H1 (cell line): ENCODE measurements around the gene FNIP2. TPM values are rescaled to one million over a fixed set of nuclear protein-coding genes. Genes with fewer than 3 reads are reported as not detected.

Experiments used
- CTCF ChIA-PET: fragments of 300-600 bp; sonication (Branson Sonifier 250); formaldehyde crosslinking; loops from one replicate; lab custom pipeline; 2021; ENCODE audit not compliant: partially characterized antibody; lab: Charles Lee
- POLR2A ChIA-PET: fragments of 300-600 bp; sonication (Branson Sonifier 250); formaldehyde crosslinking; loops from one replicate; lab custom pipeline; 2021; ENCODE audit warnings: inconsistent platforms; ENCODE audit not compliant: partially characterized antibody; lab: Charles Lee
- DNase-seq, 2 experiments: peaks; one replicate each; pipeline versions ENCODE4 v3.0.0 to v3.0.0-alpha.2; 2010 to 2022; ENCODE audit warnings: low spot score in 2 of 2, low read depth in 1 of 2, mixed read lengths in 1 of 2
- FAIRE-seq: peaks from 2 replicates; lab custom pipeline; 2011; peaks lifted over from hg19 to GRCh38; lab: Jason Lieb, UNC
- H2AFZ ChIP-seq: 2 replicates; pipeline ENCODE4 v1.8.1; 2012; ENCODE audit warnings: low read length, inconsistent platforms
- H2AK5ac ChIP-seq: 2 replicates; pipeline ENCODE4 v1.6.1; 2013; ENCODE audit warnings: low read depth, low read length
- H2BK120ac ChIP-seq: replicated peaks from 2 replicates; pipeline ENCODE3; 2013; ENCODE audit warnings: low read depth, low read length, inconsistent platforms
- H2BK12ac ChIP-seq: 2 replicates; pipeline ENCODE4 v1.6.1; 2013; ENCODE audit warnings: low read depth, low read length
- H2BK15ac ChIP-seq: 2 replicates; pipeline ENCODE4 v1.6.1; 2013; ENCODE audit warnings: low read length
- H2BK20ac ChIP-seq: 2 replicates; pipeline ENCODE4 v1.6.1; 2013; ENCODE audit warnings: low read length
- H2BK5ac ChIP-seq: 2 replicates; pipeline ENCODE4 v1.6.1; 2013; ENCODE audit warnings: low read depth, low read length
- H3K14ac ChIP-seq: 2 replicates; pipeline ENCODE4 v1.6.1; 2013; ENCODE audit warnings: inconsistent platforms; ENCODE audit not compliant: insufficient read length
- H3K18ac ChIP-seq: 2 replicates; pipeline ENCODE4 v1.6.1; 2013; ENCODE audit warnings: low read length; ENCODE audit errors: extremely low read depth
- H3K23ac ChIP-seq: 2 replicates; pipeline ENCODE4 v1.6.1; 2013; ENCODE audit warnings: inconsistent platforms; ENCODE audit not compliant: insufficient read length
- H3K23me2 ChIP-seq: 2 replicates; pipeline ENCODE4 v1.6.1; 2013; ENCODE audit warnings: low read depth, low read length
- H3K27ac ChIP-seq: 2 replicates; pipeline ENCODE4 v1.6.1; 2011; ENCODE audit warnings: low read depth, low read length, inconsistent platforms
- H3K27me3 ChIP-seq, 4 experiments: replicated peaks in 1 of 4; 1 replicate in 1 of 4; 2 replicates in 3 of 4; pipeline versions ENCODE4 v1.6.1 to v1.8.1; 2011 to 2013; ENCODE audit warnings: low read length in 3 of 4, mild to moderate bottlenecking in 3 of 4, inconsistent platforms in 2 of 4, mixed read lengths in 2 of 4, moderate library complexity in 1 of 4; ENCODE audit not compliant: control insufficient read depth in 3 of 4, insufficient read depth in 3 of 4; ENCODE audit errors: extremely low read depth in 1 of 4
- H3K36me3 ChIP-seq, 4 experiments: 2 replicates each; pipeline versions ENCODE4 v1.6.1 to v1.8.1; 2011 to 2013; ENCODE audit warnings: mild to moderate bottlenecking in 4 of 4, low read length in 3 of 4, moderate library complexity in 2 of 4, control low read depth in 1 of 4, inconsistent platforms in 1 of 4; ENCODE audit not compliant: insufficient read depth in 4 of 4, control insufficient read depth in 2 of 4
- H3K4ac ChIP-seq: replicated peaks from 2 replicates; pipeline ENCODE3; 2013; ENCODE audit warnings: low read length, low read depth, mixed read lengths, inconsistent platforms; ENCODE audit not compliant: insufficient read length
- H3K4me1 ChIP-seq, 4 experiments: replicated peaks in 1 of 4; 1 replicate in 1 of 4; 2 replicates in 3 of 4; pipeline versions ENCODE4 v1.6.1 to v1.8.1; 2011 to 2013; ENCODE audit warnings: low read length in 3 of 4, inconsistent platforms in 2 of 4, mixed read lengths in 1 of 4; ENCODE audit not compliant: insufficient read depth in 4 of 4, control insufficient read depth in 3 of 4
- H3K4me2 ChIP-seq, 2 experiments: 2 replicates each; pipeline versions ENCODE4 v1.6.1 to v1.8.1; 2011 to 2013; ENCODE audit warnings: low read depth in 2 of 2, low read length in 2 of 2, control low read depth in 1 of 2, inconsistent platforms in 1 of 2, mild to moderate bottlenecking in 1 of 2; ENCODE audit not compliant: insufficient read depth in 1 of 2
- H3K4me3 ChIP-seq, 4 experiments: fragments of 200-600, 300-600 bp in 1 of 4; sonication (generic), shearing (Covaris generic), sonication (Bioruptor Twin) in 1 of 4; 2 replicates each; pipeline versions ENCODE4 v1.5.1 to v1.8.1; 2011 to 2016; ENCODE audit warnings: low read length in 4 of 4, low read depth in 3 of 4, control low read depth in 2 of 4, inconsistent platforms in 2 of 4, mild to moderate bottlenecking in 2 of 4, mixed read lengths in 1 of 4, moderate library complexity in 1 of 4; ENCODE audit not compliant: insufficient read depth in 2 of 4; ENCODE audit errors: extremely low read depth in 1 of 4
- H3K56ac ChIP-seq: replicated peaks from 2 replicates; pipeline ENCODE3; 2013; ENCODE audit warnings: low read depth, mild to moderate bottlenecking, mixed read lengths, low read length, inconsistent platforms; ENCODE audit not compliant: insufficient read length
- H3K79me1 ChIP-seq: 2 replicates; pipeline ENCODE4 v1.6.1; 2013; ENCODE audit warnings: low read depth, low read length, control low read depth
- H3K79me2 ChIP-seq, 2 experiments: 2 replicates each; pipeline versions ENCODE4 v1.6.1 to v1.8.1; 2012 to 2013; ENCODE audit warnings: low read length in 2 of 2, mild to moderate bottlenecking in 2 of 2, inconsistent platforms in 1 of 2; ENCODE audit not compliant: insufficient read depth in 2 of 2, control insufficient read depth in 1 of 2
- H3K9ac ChIP-seq, 4 experiments: replicated peaks in 1 of 4; 1 replicate in 1 of 4; 2 replicates in 3 of 4; pipeline versions ENCODE4 v1.6.1 to v1.8.1; 2011 to 2013; ENCODE audit warnings: low read depth in 3 of 4, low read length in 3 of 4, control low read depth in 2 of 4, mild to moderate bottlenecking in 2 of 4, moderate library complexity in 2 of 4, inconsistent platforms in 1 of 4; ENCODE audit errors: extremely low read depth in 1 of 4
- H3K9me3 ChIP-seq, 2 experiments: 2 replicates each; pipeline versions ENCODE4 v1.6.1 to v1.8.1; 2012 to 2013; ENCODE audit warnings: mild to moderate bottlenecking in 2 of 2, moderate library complexity in 2 of 2, control low read depth in 1 of 2, inconsistent platforms in 1 of 2, low read depth in 1 of 2, low read length in 1 of 2, mixed read lengths in 1 of 2; ENCODE audit not compliant: insufficient read depth in 2 of 2
- H4K20me1 ChIP-seq, 2 experiments: replicated peaks in 1 of 2; 2 replicates each; pipeline versions ENCODE3 to v1.8.1; 2011 to 2013; ENCODE audit warnings: inconsistent platforms in 2 of 2, low read length in 2 of 2, mild to moderate bottlenecking in 1 of 2; ENCODE audit not compliant: insufficient read depth in 2 of 2, control insufficient read depth in 1 of 2
- H4K5ac ChIP-seq: 2 replicates; pipeline ENCODE4 v1.6.1; 2013; ENCODE audit warnings: low read length, low read depth, mixed read lengths, inconsistent platforms; ENCODE audit not compliant: insufficient read length
- H4K8ac ChIP-seq: 2 replicates; pipeline ENCODE4 v1.8.0; 2013; ENCODE audit warnings: mild to moderate bottlenecking, moderate library complexity, low read length, inconsistent platforms; ENCODE audit not compliant: insufficient read depth; ENCODE audit errors: extremely low read depth
- H4K91ac ChIP-seq: replicated peaks from 2 replicates; pipeline ENCODE3; 2013; ENCODE audit warnings: low read length, mixed read lengths, inconsistent platforms; ENCODE audit not compliant: insufficient read length
- GABPA ChIP-seq: IDR thresholded peaks from 2 replicates; pipeline ENCODE4 v1.6.1; 2011; ENCODE audit warnings: mild to moderate bottlenecking, low read length, moderate library complexity, borderline replicate concordance; ENCODE audit not compliant: insufficient read depth
- KDM1A ChIP-seq: fragments of 200-600, 300-600 bp; sonication (generic); IDR thresholded peaks from 2 replicates; pipeline ENCODE4 v1.7.1; 2016; ENCODE audit warnings: mild to moderate bottlenecking, low read length, borderline replicate concordance
- SIX5 ChIP-seq: IDR thresholded peaks from 2 replicates; pipeline ENCODE4 v1.6.1; 2011; ENCODE audit warnings: mild to moderate bottlenecking, low read depth, low read length
- WGBS, 2 experiments: shearing (Covaris generic) in 1 of 2; methylation state at CpG; one replicate each; pipeline versions ENCODE4 v1.1.6 to v1.1.7; 2013 to 2015; ENCODE audit warnings: low lambda C conversion rate in 2 of 2, mixed read lengths in 2 of 2, inconsistent platforms in 1 of 2, low coverage in 1 of 2, missing lambda C conversion rate in 1 of 2; ENCODE audit not compliant: insufficient replicate concordance in 2 of 2, insufficient coverage in 1 of 2, insufficient read length in 1 of 2; ENCODE audit errors: extremely low coverage in 1 of 2, missing lambda C conversion rate in 1 of 2; 5-methylcytosine and 5-hydroxymethylcytosine counted together
- polyA plus RNA-seq, 7 experiments: library from polyadenylated mRNA; depleted of rRNA in 3 of 7; stranded (reverse) in 5 of 7; unstranded in 2 of 7; fragments of >200 nt in 5 of 7; fragments of 200-250 nt in 2 of 7; gene quantifications; 1 replicate in 5 of 7; 2 replicates in 1 of 7; 4 replicates in 1 of 7; pipeline versions ENCODE4 v1.2.1 to v1.2.3, GENCODE V29; 2011 to 2013; ENCODE audit warnings: missing spikeins in 2 of 7, mixed read lengths in 2 of 7
- total RNA-seq: library from RNA; stranded (reverse); fragmentation: NEBNext Ultra II Directional; extraction: Animal tissue kit (Norgen Biotek cat#: 25700); gene quantifications from 2 replicates; pipeline ENCODE4 v1.2.1, GENCODE V29; 2021

Gene FNIP2
- total and polyA plus RNA-seq, 2 of the 8 experiments (the other 6 are each of a cell fraction or from before 2014, with no cell fraction given), result 4.0 to 13.0 TPM

DNA sequence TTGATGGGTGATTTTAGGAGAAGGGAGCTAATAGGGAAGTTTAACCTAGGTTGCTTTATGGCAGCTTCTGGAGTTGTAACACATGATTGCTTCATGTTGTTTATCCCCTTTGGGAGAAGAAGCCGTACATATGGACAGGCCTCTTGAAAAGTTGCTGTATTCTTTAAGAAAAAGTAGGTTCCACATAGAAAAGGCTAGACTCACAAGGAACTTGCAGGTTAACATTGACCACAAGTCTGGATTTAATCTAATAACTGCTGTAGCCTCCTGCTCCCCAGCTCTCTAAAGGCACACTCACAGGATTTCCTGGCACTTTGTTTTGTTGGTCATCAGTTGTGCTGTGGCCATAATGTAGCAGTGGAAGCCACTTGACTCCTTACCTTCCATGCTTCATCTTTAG lies 19.7 kb downstream of the FNIP2 start:
- H3K36me3 ChIP-seq, result no peaks in the 10 kb centered on the region
- DNase-seq (no peak), FAIRE-seq (no peak)
- H3K79me1 ChIP-seq, result no peaks in the 10 kb centered on the region; the same call in 1 of the 2 replicates
- H2BK120ac ChIP-seq, result no peak overlapping the region
- H4K20me1 ChIP-seq, result no peaks in the 10 kb centered on the region
- no peak overlapping the region for H3K14ac ChIP-seq
- peaks cover 0 to 25% of the 10 kb centered on the region in 2 experiments; a peak in 2 of 4 replicates for H3K79me2 ChIP-seq
- no peaks in the 10 kb centered on the region for H3K23me2 ChIP-seq
- TF ChIP-seq GABPA (no peak), KDM1A (no peak), SIX5 (no peak)
- no peak overlapping the region for H4K5ac ChIP-seq
- H2AK5ac ChIP-seq, result no peak overlapping the region
- H3K4me3 ChIP-seq, result no peak overlapping the region
- CTCF ChIA-PET, result interaction anchor here (1.3 to 3.7 kb wide), 3 partner anchors 18 to 68 kb away, joined by 3 to 16 read pairs (median 5); no protein-coding TSS in a partner anchor
- no peak overlapping the region for H3K4ac ChIP-seq
- H3K9ac ChIP-seq, result no peak overlapping the region
- no peak overlapping the region for H2BK5ac ChIP-seq
- no peaks in the 10 kb centered on the region for H3K27me3 ChIP-seq
- no peak overlapping the region for H3K56ac ChIP-seq
- H3K23ac ChIP-seq, result no peak overlapping the region
- no peak overlapping the region for H2BK15ac ChIP-seq
- no peak overlapping the region for H2AFZ ChIP-seq
- H2BK20ac ChIP-seq, result no peak overlapping the region
- no peak overlapping the region for H3K4me2 ChIP-seq
- H2BK12ac ChIP-seq, result no peak overlapping the region
- no peak overlapping the region for H3K27ac ChIP-seq
- no peaks in the 10 kb centered on the region for H3K9me3 ChIP-seq
- no peak overlapping the region for H3K18ac ChIP-seq
- H3K4me1 ChIP-seq, result peaks cover 0 to 2% (median 0%) of the 10 kb centered on the region in 4 experiments; a peak in 1 of 7 replicates
- H4K91ac ChIP-seq, result no peak overlapping the region
- no peak overlapping the region for H4K8ac ChIP-seq
- WGBS, 2 experiments, result 75% methylated on average over 1 of the region's 1 CpG; no CpG with 5 or more reads in 1 of the 2 experiments
- POLR2A ChIA-PET, result no interaction called here
